ENCODE data around the gene PCDHA5.

DNA sequence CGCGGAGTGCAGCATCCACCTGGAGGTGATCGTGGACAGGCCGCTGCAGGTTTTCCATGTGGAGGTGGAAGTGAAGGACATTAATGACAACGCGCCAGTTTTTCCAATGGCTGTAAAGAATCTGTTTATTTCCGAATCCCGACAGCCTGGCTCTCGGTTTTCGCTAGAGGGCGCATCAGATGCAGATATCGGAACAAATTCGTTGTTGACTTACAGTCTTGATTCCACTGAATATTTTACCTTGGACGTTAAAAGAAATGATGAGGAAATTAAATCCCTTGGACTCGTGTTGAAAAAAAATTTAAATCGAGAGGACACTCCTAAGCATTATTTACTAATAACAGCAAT lies 19.9 kb upstream of the PCDHA5 start:
- TF ChIP-seq, protein P1, sequence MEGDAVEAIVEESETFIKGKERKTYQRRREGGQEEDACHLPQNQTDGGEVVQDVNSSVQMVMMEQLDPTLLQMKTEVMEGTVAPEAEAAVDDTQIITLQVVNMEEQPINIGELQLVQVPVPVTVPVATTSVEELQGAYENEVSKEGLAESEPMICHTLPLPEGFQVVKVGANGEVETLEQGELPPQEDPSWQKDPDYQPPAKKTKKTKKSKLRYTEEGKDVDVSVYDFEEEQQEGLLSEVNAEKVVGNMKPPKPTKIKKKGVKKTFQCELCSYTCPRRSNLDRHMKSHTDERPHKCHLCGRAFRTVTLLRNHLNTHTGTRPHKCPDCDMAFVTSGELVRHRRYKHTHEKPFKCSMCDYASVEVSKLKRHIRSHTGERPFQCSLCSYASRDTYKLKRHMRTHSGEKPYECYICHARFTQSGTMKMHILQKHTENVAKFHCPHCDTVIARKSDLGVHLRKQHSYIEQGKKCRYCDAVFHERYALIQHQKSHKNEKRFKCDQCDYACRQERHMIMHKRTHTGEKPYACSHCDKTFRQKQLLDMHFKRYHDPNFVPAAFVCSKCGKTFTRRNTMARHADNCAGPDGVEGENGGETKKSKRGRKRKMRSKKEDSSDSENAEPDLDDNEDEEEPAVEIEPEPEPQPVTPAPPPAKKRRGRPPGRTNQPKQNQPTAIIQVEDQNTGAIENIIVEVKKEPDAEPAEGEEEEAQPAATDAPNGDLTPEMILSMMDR (IDR thresholded peaks at IDR 0.05; ENCODE audit: borderline replicate concordance, extremely low read depth, low read length, poor library complexity, severe bottlenecking) = no peak
- TF ChIP-seq EZH2 (IDR thresholded peaks at IDR 0.05; ENCODE audit: borderline replicate concordance, low read depth, low read length, severe bottlenecking) = no peak
